Esophagus muscularis mucosa (tissue), 4 donors: ENCODE measurements around the gene PRORP. TPM values are rescaled to one million over a fixed set of nuclear protein-coding genes. Genes with fewer than 3 reads are reported as not detected.

Experiments used
- DNase-seq: peaks from one replicate; pipeline ENCODE4 v3.0.0-alpha.2; 2017; ENCODE audit errors: extremely low spot score
- H3K27ac ChIP-seq, 4 donors: fragments of 200-600 bp; sonication (generic); replicated peaks in 1 of 4; 1 replicate in 3 of 4; 2 replicates in 1 of 4; pipeline ENCODE4 v1.5.1; 2016 to 2019; ENCODE audit warnings: mild to moderate bottlenecking in 1 of 4
- H3K27me3 ChIP-seq, 4 donors: fragments of 200-600 bp; sonication (generic); one replicate each; pipeline versions ENCODE4 v1.5.1 to v1.6.0; 2016 to 2019
- H3K36me3 ChIP-seq, 4 donors: fragments of 200-600 bp; sonication (generic); one replicate each; pipeline ENCODE4 v1.5.1; 2016 to 2019
- H3K4me1 ChIP-seq, 4 donors: fragments of 200-600 bp; sonication (generic); one replicate each; pipeline ENCODE4 v1.5.1; 2016 to 2019
- H3K4me3 ChIP-seq, 4 donors: fragments of 200-600 bp; sonication (generic); 1 replicate in 2 of 4; 2 replicates in 2 of 4; pipeline ENCODE4 v1.5.1; 2016 to 2019; ENCODE audit warnings: mild to moderate bottlenecking in 4 of 4, moderate library complexity in 1 of 4
- H3K9me3 ChIP-seq, 4 donors: fragments of 200-600 bp; sonication (generic); 1 replicate in 3 of 4; 2 replicates in 1 of 4; pipeline ENCODE4 v1.5.1; 2016 to 2019
- EP300 ChIP-seq: sonication (generic); formaldehyde crosslinking; IDR thresholded peaks from one replicate; pipeline ENCODE4 v1.6.1; 2017; ENCODE audit warnings: antibody characterized with exemption
- POLR2A ChIP-seq: fragments of 450-650 bp; IDR thresholded peaks from one replicate; pipeline ENCODE4 v1.6.1; 2017; ENCODE audit warnings: antibody characterized with exemption, moderate library complexity, mild to moderate bottlenecking, low read depth
- POLR2AphosphoS5 ChIP-seq, 2 donors: sonication (generic); formaldehyde crosslinking; IDR thresholded peaks; one replicate each; pipeline ENCODE4 v1.6.1; 2017; ENCODE audit warnings: antibody characterized with exemption in 2 of 2
- WGBS: methylation state at CpG from one replicate; pipeline ENCODE4 v1.1.5; 2018; 5-methylcytosine and 5-hydroxymethylcytosine counted together
- intact Hi-C: fragments of 100-400 bp; cut with DNase I; formaldehyde crosslinking; loops from one replicate; pipeline ENCODE4 v1.15.1; 2023
- total RNA-seq, 4 donors: library from RNA; depleted of rRNA; stranded (reverse); fragments of >200 nt; gene quantifications; one replicate each; pipeline versions ENCODE4 v1.1.0 to v1.2.1, GENCODE V29; 2016
- TF ChIP-seq, protein P1 (sequence below), 3 experiments: fragments of 200-600 bp in 2 of 3; fragments of 450-650 bp in 1 of 3; sonication (generic) in 2 of 3; IDR thresholded peaks; one replicate each; pipeline ENCODE4 v1.5.1; 2017 to 2019; ENCODE audit warnings: antibody characterized with exemption in 3 of 3, mild to moderate bottlenecking in 2 of 3, moderate library complexity in 1 of 3

PRORP gene
- total RNA-seq: 10 to 100 TPM in 3 of 4 donors, 1 to 10 TPM in 1; 9.6 to 20.0 (median 17.3) TPM

DNA sequence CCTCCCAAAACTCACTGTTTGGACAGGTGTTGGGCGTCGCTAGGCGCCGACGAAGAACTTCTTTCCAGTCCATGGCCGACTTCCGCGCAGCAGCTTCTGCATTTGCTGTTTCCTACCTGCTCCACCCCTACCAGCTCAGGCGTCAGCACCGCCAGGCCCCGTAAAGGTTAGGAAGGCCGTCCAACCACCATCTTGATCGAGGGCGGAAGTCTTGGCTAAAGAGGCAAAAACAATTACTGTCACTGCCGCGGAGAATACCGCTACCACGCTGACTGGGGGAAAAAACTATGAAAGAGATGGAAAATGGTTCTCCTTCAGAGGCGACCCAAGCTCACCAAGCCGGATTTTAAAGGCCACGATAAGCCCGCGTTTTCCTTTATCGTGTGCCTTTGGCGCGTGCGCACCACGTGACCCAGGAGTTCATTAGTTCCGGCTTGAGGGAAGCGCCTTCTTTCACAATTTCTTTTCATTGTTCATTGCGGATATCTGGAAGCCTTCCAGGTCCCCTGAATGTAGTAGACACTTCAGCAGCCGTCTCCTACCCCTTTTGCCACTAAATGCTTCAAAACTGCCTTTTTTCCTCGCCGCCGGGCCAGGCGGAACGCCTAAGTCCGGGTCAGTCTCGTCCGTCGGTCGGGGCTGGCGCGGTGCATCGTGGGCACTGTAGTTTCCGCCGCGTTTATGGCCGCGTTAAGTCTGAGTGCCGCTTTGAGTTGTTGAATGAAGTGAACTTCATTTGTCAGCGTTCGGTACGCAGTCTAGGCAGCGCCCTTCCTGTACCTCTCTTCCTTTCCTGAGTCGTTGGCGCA is at the start of gene PRORP, which contains the start of gene PPP2R3C:
PRORP (plus strand) TSS at position 666 of the 809 bp plus-strand sequence. CDS start 694 bp downstream, outside the sequence.
PPP2R3C (minus strand) TSS at position 104 of the 809 bp plus-strand sequence; CDS start at position 73, 31 bp downstream.
- TF ChIP-seq, protein P1, sequence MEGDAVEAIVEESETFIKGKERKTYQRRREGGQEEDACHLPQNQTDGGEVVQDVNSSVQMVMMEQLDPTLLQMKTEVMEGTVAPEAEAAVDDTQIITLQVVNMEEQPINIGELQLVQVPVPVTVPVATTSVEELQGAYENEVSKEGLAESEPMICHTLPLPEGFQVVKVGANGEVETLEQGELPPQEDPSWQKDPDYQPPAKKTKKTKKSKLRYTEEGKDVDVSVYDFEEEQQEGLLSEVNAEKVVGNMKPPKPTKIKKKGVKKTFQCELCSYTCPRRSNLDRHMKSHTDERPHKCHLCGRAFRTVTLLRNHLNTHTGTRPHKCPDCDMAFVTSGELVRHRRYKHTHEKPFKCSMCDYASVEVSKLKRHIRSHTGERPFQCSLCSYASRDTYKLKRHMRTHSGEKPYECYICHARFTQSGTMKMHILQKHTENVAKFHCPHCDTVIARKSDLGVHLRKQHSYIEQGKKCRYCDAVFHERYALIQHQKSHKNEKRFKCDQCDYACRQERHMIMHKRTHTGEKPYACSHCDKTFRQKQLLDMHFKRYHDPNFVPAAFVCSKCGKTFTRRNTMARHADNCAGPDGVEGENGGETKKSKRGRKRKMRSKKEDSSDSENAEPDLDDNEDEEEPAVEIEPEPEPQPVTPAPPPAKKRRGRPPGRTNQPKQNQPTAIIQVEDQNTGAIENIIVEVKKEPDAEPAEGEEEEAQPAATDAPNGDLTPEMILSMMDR (IDR thresholded peaks at IDR 0.05): no peak
- TF ChIP-seq EP300 (peak; percentile 49), POLR2AphosphoS5 (IDR thresholded peaks at IDR 0.05) (peak; percentile 75 to 88)
- peaks cover 17 to 64% (median 47%) of the 10 kb centered on the region in 4 donors for H3K4me1 ChIP-seq
- no peaks in the 10 kb centered on the region for H3K9me3 ChIP-seq
- peaks cover 0 to 4% (median 0%) of the 10 kb centered on the region in 4 donors for H3K36me3 ChIP-seq
- peak; percentile 98 for DNase-seq
- intact Hi-C loops: loop anchor here (5.0 kb wide), 2 partner anchors 70 to 140 kb away; partner anchors contain the start of gene SRP54
- H3K27me3 ChIP-seq: no peaks in the 10 kb centered on the region
- H3K27ac ChIP-seq: peak within 1 kb of the TSS; percentile 90 to 95 (median 95)
- peak within 1 kb of the TSS; percentile 69 to 78 (median 71) for H3K4me3 ChIP-seq
- under 1% methylated on average over 45 of the region's 57 CpGs for WGBS

DNA sequence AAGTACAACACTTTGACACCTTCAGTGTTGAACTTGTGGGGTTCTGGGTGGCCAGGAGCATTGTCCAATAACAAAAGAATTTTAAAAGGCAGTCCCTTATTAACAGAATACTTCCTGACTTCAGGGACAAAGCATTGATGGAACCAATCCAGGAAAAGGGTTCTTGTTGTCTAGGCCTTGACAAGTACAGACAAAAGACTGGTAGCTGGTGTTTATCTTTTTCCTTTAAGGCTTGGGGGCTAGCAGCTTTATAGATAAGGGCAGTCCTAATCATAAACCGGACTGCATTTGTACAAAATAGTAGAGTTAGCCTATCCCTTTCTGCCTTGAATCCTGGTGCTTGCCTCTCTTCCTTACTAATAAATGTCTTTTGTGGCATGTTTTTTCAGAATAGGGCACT is 48.9 kb upstream of the PRORP start:
- H3K4me1 ChIP-seq: no peaks in the 10 kb centered on the region
- H3K36me3 ChIP-seq: peaks cover 7 to 81% (median 59%) of the 10 kb centered on the region in 4 donors
- 90% methylated on average over 1 of the region's 1 CpG for WGBS
- DNase-seq: no peak
- no peak overlapping the region for H3K27ac ChIP-seq
- TF ChIP-seq, protein P1 (IDR thresholded peaks at IDR 0.05): no peak
- no peak for TF ChIP-seq POLR2A
- TF ChIP-seq EP300: no peak
- TF ChIP-seq POLR2AphosphoS5 (IDR thresholded peaks at IDR 0.05): no peak
- H3K4me3 ChIP-seq: no peak overlapping the region
- no peaks in the 10 kb centered on the region for H3K9me3 ChIP-seq
- H3K27me3 ChIP-seq: no peaks in the 10 kb centered on the region
- intact Hi-C loops: no loop called here

DNA sequence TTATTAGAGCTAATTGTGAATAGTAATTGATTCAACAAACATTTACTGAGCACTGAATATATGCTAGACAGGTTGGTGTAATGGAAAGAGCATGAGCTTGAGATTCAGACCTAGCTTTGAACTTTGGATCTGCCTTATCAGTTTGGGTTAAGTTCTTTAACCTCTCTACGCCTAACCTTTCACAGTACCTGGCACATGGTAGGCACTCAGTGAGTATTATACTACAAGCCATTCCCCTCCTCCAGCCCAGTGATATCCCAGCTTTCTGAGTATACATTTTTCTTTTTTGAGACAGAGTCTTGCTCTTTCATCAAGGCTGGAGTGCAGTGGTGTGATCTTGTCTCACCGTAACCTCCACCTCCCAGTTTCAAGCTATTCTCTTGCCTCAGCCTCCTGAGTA is 44.3 kb upstream of the PRORP start:
- Histone ChIP-seq H3K36me3 (peaks cover 20 to 85% (median 61%) of the 10 kb centered on the region in 4 donors), H3K27me3 (no peaks in the 10 kb centered on the region), H3K4me3 (no peak overlapping the region), H3K4me1 (no peaks in the 10 kb centered on the region), H3K27ac (no peak overlapping the region), H3K9me3 (no peaks in the 10 kb centered on the region)
- DNase-seq: no peak
- no peak for TF ChIP-seq EP300
- TF ChIP-seq POLR2AphosphoS5 (IDR thresholded peaks at IDR 0.05): no peak
- TF ChIP-seq, protein P1 (IDR thresholded peaks at IDR 0.05): no peak
- TF ChIP-seq POLR2A: no peak
- intact Hi-C loops: no loop called here
- 100% methylated on average over 2 of the region's 2 CpGs for WGBS

DNA sequence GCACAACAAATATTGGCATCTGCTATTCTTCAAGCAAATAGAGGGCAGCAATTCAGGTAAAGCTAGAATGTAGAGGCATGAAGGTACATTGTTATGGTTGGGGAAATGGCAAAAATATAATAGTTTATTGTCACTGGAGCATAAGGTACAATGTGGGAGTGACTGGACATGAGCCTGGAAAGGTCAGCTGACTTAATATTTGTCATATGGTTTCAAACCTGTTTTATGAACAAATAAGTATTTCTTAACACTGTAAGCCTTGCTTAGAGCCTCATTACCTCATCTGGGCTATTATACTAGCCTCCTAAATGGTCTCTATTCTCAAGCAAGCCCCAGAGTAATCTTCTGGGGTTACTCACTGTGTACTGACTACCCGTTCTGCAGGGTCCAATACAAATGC is 42.6 kb upstream of the PRORP start:
- H3K27ac ChIP-seq: no peak overlapping the region
- H3K9me3 ChIP-seq: no peaks in the 10 kb centered on the region
- peaks cover 36 to 86% (median 64%) of the 10 kb centered on the region in 4 donors for H3K36me3 ChIP-seq
- no peaks in the 10 kb centered on the region for H3K4me1 ChIP-seq
- intact Hi-C loops: no loop called here
- no peak overlapping the region for H3K4me3 ChIP-seq
- no peak for DNase-seq
- WGBS: 82% methylated on average over 1 of the region's 1 CpG
- TF ChIP-seq POLR2AphosphoS5 (IDR thresholded peaks at IDR 0.05) (no peak), POLR2A (no peak), EP300 (no peak)
- TF ChIP-seq, protein P1 (IDR thresholded peaks at IDR 0.05): no peak
- H3K27me3 ChIP-seq: no peaks in the 10 kb centered on the region
